ENCODE measurements around the gene GRIN1.
"Not testable (repeated sequence)": the region's sequence is repeated elsewhere in the genome, so short reads cannot be mapped to it uniquely, and the experiment has no call there.

GRIN1 gene

DNA sequence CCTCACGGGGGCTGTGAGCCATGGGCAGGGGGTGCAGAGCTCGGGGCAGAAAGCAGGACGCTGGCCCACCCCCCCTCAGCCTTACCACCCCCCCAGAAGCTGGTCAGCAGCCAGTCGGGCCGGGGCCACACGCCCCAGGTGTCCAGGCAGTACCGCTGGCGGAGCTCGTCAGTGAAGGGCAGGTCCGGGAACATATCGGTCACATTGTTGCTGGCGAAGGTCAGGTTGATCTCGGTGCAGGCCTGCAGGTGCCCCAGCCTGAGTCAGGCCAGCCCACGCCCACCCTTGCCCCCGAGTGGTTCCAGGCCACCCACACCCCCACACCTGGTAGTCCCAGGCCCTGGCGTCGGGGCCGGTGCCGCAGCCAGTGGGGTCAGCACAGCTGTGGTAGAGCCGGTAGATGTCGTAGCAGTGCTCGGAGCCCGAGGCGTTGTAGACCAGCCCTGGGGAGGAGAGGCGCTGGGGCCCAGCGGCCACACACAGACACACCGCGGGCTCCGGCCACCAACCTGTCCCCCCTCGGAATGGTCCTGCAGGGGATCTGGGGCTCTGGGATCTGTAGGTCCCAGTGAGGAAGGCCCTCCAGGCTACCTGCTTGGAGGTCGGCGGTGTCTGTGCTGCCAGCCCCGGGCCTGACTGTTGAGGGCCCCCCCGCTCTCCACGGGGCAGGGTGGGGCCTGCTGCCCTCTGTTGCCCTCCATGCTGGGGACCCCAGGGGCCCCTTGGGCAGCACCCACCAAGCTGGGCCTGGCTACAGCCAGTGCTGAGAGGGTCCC is 27.0 kb upstream of the GRIN1 start:
- DNase-seq (ENCODE audit: low read depth, low spot score): no peak

DNA sequence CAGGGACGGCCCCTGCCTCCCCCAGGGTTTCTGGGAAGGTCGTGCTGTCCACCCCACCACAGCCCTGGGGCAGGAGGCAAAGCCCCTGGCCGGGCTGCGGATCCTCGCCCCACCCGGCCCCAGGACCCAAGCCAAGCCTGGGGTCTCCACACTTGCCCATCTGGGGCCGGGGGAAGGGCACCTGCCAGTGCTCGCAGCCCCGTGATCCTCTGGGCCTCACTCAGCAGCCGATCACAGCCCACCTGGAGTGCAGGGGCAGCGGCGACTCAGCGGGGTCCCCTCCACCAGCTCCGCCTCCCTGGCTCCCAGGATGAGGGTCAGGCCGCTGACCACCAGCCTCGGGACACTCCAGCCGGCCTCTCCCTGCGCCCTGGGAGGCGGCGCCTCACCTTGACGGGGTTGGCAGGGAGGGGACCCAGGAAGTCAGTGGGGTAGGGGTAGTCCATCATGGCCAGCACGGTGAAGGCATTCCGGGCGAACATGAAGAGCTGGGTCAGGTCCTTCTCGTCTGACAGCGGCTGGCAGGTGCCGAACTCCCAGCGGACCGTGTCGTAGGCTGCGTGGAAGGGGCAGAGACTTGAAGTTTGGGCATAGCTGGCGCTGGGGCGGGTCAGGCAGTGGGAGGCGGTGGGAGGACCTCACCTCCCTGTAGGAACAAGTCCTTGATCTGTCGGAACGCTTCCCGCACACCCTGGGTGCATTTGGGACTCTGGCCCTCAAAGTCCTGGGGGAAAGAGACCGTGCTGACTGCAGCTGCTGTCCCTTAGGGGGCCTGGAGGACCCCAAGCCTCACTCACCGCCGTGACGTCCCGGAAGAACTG is 26.2 kb upstream of the GRIN1 start:
- no peak for DNase-seq (ENCODE audit: low read depth, low spot score)

DNA sequence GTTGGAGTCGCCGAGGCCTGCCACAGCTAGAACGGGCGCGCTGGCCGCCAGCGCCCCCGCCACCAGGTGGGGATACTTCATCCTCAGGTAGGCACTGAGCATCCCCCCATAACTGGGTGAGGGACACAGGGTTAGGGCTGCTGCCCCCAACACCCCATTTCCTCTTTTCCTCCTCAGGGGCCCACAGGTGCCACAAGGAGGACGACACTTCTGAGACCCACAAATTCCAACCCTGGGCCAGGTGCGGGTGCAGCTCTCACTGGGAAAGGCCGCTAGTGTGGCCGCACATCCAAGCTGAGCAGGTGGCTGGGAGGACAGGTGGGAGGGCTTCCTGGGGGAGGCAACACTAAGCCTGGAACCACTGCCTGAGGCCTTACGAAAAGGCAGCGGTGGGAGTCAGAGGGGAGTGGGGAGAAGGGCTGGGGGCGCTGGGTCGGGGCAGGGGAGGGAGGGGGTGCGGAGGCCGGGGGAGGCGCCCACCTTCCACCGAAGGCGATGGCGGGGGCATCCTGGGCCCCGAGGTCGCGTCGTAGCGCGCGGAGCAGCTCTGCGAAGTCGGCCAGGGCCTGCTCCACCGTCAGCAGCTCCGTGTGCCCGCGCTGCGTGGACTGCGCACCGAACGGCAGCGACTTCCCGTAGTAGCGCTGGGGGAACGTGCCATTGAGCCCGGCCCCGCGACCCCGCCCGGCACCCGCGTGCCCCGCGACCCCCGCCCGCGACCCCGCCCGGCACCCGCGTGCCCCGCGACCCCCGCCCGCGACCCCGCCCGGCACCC is 25.4 kb upstream of the GRIN1 start:
- no peak for DNase-seq (ENCODE audit: low read depth, low spot score)

DNA sequence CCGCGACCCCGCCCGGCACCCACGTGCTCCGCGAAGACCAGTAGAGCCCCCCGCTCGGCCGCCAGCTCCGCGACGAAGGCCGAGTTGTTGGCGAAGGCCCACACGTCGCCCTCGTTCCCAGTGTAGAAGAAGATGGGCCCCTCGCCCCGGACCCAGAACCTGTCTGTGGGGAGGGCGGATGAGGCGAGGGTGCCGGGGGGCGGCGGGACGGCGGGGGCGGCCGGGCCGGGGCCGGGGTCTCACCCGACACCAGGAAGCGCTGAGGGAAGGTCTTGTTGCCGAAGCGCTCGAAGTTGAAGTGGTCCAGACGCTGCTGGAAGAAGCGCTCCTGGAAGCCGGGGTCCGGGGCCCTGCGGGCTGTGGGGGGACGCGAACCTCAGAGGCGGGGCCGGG is 24.7 kb upstream of the GRIN1 start:
- no peak for DNase-seq (ENCODE audit: low read depth, low spot score)

DNA sequence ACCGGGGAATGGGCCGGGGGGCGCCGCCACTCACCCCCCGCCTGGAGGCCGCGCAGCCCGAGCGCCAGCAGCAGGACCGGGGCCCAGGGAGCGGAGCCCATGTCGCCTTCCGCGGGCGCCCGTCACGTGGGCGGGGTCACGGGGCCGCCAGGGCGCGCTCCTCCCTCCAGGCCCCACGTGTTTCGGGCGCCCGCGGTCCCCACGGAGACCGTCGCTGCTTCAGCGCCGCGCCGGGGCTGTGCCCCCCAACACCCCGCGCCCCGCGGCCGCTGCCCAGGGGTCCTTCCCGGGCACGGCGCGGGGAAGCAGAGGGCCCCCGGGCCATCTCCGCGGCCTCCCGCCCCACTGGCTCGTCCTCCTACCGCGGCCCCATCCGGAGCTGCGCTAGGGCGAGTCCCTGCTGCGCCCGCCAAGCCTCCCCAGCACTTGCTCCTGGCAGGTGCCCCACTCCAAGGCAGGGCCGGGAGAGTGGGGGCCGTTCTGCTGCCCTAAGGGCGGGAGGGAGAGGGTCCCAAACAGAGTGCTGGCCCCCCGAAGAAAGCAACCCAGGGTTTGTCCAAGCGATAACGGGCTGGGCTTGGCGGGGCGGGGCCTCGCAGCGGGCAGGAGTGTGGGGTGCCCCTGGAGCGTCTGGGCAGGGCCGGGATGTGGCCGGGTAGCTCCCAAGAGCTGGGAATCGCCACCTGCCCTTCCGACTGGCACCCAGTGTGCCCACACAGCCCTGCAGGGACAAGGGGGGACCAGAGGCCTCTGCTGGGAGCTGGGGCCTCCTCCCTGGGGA is 24.2 kb upstream of the GRIN1 start, which contains the start of gene DPP7:
Gene DPP7 (minus strand): TSS at position 121 of the 781 bp plus-strand sequence. CDS start 20 bp downstream, at position 101.
- DNase-seq (ENCODE audit: low read depth, low spot score): no peak

DNA sequence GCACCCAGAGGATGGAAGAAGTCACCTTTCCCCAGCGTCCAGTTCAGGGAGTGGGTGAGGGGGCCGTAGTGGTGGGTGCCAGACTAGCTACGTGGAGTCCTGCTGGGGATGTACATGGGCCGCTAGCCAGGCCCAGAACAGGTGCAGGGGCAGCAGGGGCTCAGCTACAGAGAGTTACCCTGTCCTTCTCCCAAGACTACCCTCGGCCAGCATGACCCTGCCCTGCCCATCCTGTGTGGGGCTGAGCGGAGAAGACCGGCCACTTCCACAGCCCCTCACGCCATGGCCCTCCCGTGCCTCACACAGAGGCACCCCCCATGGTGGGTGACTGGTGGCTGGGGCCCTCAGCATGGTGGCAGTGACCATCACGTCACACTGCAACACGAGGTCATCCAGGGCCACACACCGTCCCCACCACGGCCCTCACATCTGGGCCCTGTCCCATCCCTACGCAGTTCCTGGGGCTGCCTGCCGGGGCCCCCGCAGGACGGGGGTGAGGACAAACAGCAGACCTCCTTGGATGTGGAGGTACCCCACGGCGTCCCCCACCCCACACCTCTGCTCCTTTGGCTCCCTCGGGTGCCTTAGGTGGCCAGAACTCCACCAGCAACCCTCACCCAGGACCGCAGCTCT is 23.4 kb upstream of the GRIN1 start:
- no peak for DNase-seq (ENCODE audit: low read depth, low spot score)

DNA sequence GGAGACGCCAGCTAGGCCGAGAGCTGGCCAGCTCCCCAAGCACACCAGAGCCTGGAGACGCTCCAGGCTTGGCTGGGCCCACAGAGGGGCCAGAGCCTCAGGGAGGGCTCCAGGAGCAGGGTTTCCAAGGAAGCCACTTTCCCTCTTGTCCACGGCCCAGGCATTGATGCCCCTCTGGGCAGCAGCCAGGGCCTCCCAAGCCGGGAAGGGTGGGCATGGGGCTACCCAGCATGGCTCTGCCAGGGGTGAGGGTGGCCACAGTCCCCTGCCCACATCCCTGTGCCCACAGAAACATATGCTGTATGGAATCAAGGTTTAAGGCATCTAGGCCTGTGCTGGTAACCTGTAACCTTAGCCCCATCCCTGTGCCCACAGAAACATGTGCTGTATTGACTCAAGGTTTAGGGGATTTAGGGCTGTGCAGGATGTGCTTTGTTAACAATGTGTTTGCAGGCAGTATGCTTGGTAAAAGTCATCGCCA is 22.9 kb upstream of the GRIN1 start:
- no peak for DNase-seq (ENCODE audit: low read depth, low spot score)

DNA sequence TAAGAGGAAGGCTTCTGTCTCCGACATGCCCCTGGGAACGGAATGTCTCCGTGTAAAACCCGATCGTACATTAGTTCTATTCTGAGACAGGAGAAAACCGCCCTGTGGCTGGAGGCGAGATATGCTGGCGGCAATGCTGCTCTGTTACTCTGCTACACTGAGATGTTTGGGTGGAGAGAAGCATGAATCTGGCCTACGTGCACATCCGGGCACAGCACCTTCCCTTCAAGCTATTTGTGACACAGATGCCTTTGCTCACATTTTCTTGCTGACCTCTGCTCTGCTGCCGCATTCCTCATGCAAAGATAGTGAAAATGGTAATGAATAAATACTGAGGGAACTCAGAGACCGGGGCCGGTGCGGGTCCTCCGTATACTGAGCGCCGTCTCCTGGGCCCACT is 22.2 kb upstream of the GRIN1 start:
- no peak for DNase-seq (ENCODE audit: low read depth, low spot score)

DNA sequence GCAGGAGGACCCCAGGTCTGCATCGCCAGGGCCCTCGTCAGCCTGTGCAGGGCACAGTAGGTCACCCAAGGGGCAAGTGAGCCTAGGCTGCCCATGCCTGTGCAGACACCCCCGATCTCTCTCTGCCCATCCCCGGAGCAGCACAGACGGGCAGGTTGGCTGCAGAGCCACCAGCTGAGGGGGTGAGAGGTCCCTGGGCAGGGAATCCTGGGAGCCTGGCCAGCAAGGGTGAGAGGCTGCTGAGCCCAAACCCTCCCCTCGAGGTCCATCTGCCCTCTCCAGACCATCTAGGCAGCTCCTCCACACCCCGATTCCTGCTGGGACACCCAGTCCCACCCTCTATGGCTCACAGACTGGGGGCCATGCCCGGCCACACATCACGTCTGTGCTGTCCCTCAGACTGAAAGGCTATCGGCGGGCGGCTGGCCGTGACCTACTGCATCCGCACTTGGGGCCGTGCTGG is 21.7 kb upstream of the GRIN1 start:
- no peak for DNase-seq (ENCODE audit: low read depth, low spot score)

DNA sequence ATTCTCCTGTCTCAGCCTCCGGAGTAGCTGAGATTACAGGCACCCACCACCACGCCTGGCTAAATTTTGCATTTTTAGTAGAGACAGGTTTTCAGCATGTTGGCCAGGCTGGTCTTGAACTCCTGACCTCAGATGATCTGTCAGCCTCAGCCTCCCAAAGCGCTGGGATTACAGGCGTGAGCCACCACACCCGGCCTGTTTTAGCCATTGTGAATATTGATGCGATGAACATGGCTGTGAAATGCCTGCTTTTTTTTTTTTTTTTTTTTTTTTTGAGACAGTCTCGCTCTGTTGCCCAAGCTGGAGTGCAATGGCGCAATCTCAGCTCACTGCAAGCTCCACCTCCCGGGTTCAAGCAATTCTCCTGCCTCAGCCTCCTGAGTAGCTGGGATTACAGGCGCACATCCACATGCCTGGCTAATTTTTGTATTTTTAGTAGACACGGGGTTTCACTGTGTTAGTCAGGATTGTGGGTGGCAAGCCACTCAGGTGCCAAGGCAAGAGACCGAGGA is 20.8 kb upstream of the GRIN1 start:
- DNase-seq (ENCODE audit: low read depth, low spot score): not testable (repeated sequence)

DNA sequence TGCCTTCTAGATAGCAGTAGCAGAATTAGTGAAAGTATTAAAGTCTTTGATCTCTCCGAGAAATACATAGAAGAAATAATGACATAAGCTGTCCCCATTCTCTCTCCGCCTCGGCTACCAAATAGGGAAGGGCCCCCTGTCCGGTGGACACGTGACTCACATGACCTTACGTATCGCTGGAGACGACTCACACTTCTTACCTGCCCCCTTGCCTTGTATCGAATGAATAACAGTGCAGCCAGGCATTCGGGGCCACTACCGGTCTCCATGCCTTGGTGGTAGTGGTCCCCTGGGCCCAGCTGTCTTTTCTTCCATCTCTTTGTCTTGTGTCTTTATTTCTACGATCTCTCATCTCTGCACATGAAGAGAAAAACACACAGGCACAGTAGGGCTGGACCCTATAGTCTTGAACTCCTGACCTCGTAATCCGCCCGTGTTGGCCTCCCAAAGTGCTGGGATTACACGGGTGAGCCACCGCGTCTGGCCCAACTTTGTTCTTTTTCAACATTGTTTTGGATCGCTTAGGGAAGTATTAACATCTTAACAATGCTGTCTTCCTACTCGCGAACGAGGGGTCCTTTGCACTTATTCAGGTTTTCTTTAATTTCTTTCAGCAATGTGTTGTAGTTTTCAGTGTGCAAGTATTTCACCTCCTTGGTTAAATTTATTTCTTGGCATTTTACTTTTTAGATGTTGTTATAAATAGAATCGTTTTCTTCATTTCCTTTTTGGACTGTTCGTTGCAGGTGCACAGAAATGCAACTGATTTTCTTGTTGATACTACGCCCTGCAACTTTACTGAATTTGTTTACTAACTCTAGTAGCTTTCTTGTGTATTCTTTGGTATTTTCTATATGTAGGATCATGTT is 16.8 kb upstream of the GRIN1 start:
- not testable (repeated sequence) for DNase-seq (ENCODE audit: low read depth, low spot score)

DNA sequence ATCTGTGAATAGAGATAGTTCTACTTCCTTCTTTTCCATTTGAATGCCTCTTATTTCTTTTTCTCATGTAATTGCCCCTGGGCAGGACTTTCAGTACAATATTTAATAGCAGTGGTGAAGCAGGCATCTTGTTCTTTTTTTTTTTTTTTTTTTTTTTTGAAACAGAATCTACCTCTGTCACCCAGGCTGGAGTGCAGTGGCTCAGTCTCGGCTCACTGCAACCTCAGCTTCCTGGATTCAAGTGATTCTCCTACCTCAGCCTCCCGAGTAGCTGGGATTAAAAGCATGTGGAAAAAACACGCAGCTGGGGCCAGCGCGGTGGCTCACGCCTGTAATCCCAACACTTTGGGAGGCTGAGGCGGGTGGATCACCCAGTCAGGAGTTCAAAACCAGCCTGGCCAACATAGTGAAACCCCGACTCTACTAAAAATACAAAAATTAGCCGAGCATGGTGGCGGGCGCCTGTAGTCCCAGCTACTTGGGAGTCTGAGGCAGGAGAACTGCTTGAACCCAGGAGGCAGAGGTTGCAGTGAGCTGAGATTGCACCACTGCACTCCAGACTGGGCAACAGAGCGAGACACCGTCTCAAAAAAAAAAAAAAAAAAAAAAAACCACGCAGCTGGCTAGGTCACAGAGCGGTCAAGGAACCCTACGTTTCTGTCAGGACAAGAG is 16.0 kb upstream of the GRIN1 start:
- DNase-seq (ENCODE audit: low read depth, low spot score): not testable (repeated sequence)

DNA sequence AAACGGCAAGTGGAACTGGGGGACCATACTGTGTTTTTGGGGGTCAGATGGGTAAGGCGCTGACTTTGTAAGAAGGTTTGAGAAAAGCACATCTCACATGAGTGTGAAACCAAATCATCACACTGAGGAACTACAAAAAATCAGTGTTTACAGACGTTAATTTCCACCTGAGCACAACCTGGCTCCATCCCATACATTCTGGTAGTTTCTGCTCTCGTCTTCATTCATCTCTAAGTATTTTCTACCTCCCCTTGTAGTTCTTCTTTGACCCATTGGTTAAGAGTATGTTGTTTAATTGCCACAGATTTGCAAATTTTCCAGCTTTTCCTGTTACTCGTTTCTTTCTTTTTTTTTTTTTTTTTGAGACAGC is 15.5 kb upstream of the GRIN1 start:
- DNase-seq (ENCODE audit: low read depth, low spot score): no peak

DNA sequence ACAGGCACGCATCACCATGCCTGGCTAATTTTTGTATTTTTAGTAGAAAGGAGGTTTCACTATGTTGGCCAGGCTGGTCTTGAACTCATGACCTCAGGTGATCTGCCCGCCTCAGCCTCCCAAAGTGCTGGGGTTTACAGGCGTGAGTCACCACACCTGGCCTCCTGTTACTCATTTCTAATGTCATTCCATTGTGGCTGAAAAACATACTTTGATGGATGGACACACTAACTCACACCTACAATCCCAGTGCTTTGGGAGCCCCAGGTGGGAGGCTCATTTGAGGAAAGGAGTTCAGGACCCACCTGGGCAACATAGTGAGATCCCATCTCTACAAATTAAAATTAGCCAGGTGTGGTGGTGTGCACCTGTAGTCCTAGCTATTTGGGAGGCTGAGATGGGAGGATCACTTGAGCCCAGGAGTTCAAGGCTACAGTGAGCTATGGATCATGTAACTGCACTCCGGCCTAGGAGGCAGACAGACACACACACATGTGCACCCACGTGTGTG is 14.9 kb upstream of the GRIN1 start:
- not testable (repeated sequence) for DNase-seq (ENCODE audit: low read depth, low spot score)

DNA sequence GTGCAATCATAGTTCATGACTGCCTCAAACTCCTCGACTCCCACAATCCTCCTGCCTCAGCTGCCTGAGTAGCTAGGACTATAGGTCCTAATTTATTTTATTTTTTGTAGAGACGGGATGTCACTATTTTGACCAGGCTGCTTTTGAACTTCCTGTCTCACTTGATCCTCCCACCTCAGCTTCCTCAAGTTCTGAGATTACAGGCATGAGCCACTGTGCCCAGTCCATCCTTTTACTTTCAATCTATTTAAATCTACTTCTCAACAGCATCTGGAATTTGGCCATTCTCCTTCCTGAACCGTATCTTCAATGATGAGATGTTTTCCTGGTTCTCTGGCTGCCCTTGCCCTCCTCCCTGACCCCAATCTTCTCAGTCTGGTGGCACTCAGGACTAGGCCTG is 12.2 kb upstream of the GRIN1 start:
- no peak for DNase-seq (ENCODE audit: low read depth, low spot score)

DNA sequence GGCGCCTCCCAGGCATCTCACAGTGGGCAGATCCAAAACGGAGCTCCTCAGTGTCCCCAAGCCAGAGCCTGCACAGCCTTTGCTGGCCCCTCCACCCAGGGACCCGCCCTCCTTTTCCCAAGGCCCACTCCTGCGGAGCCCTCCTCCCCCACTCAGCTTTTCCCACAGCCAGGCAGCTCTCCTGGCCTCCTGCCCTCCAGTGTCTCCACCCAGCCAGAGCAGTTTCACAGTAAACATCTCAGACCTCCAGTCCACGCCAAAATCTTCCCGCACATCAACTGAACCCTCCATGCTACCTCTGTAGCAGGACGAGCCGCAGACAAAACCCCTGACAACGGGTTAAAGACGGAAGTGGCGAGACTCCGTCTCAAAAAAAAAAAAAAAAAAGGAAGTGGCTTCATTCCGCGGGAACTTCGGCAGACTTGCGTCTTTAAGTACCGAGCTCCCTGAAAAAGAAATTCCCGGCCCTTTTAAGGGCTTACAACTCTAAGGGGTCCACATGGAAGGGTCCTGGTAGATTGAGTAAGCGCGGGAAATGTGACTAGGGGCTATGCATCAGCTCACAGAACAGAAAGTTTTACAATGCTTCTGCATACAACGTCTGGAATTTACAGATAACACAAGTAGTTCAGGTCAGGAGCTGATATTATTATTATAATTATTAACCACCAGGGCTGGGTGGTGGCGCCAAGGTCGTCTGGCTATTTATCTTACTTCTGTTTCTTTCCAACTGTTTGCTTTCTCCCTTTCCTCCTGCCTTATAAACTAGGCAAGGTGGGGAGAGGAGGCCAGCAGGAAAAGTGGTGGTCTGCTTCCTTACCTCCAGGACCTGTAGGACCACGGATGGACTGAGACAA is 11.4 kb upstream of the GRIN1 start:
- DNase-seq (ENCODE audit: low read depth, low spot score): no peak

DNA sequence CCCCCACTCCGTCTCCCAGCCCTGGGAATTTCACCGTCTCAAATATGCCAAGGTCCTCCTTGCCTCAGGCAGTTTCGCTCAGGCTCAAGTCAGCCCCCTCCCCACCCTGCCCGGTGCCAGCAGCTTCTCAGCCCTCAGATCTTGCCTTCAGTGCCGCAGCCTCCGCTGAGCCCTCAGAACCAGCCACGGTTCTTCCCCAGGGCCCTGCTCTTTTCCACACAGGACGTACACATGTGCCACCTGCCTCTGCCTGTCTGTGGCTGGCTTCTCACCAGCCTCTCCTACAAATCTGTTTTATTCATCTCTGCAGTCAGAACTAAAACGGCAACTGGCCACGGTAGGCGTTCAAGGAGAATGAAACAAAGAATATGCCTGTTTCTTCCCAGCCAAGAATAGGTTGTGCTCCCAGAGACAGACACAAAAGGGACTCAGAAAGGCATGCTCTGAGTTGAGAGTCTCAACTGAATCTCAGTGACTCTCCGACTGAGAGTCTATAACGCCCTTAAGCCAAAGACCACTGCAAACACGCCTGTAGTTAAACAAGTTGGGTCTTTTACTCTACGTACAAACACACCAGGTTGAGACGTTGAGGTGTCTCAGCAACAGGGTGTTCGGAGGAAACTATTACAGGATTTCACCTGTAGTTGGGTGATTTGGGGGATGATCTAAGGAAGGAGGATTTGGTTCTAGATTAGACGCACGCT is 10.6 kb upstream of the GRIN1 start:
- no peak for DNase-seq (ENCODE audit: low read depth, low spot score)

Data from brain pericyte (primary cell).